ENCODE data around the gene CASK. TPM values are rescaled to one million over a fixed set of nuclear protein-coding genes. Genes with fewer than 3 reads are reported as not detected.

Gene CASK
- total and polyA plus RNA-seq, 2 of the 13 experiments (the other 11 are each of a cell fraction or from before 2014, with no cell fraction given), result 14.5 to 16.0 TPM

- H3K4me3 ChIP-seq (replicated peaks in 1 of 3; ENCODE audit: insufficient read depth in 1 of 3, low read depth in 2 of 3, low read length in 3 of 3), result no peak overlapping the region
- BruUV-seq (replicated peaks), result no TSS peak
- no peak overlapping the region for H3K4me2 ChIP-seq (ENCODE audit: low read depth, low read length)
- intact Hi-C loops (cut with micrococcal nuclease; ENCODE audit: unreplicated experiment) (no loop called here), in situ Hi-C loops (cut with HindIII; ENCODE audit: extremely low pct_ligation_motif_present, low pct_unique_long_range_greater_than_20kb) (no loop called here)
- ChIA-PET CTCF (ENCODE audit: low intra/inter-chr PET ratio, low total read pairs) (no interaction called here), POLR2A (no interaction called here)
- H3K9ac ChIP-seq (ENCODE audit: insufficient read depth, low read depth, low read length), result no peak overlapping the region
- ATAC-seq, result no peak
- H3K36me3 ChIP-seq (replicated peaks in 1 of 2; ENCODE audit: control insufficient read depth in 1 of 2, insufficient read depth in 2 of 2, low read length in 2 of 2), result no peaks in the 10 kb centered on the region
- no peak overlapping the region for H2AFZ ChIP-seq (ENCODE audit: low read length)
- H3K4me1 ChIP-seq (ENCODE audit: insufficient read depth, low read length), result no peaks in the 10 kb centered on the region
- no peak for DNase-seq (ENCODE audit: low spot score)
- WGBS (ENCODE audit: low lambda C conversion rate), result 88% methylated on average over 4 of the region's 4 CpGs
- FAIRE-seq, result no peak
- H3K79me2 ChIP-seq (ENCODE audit: insufficient read depth, low read length), result no peaks in the 10 kb centered on the region
- no peaks in the 10 kb centered on the region for H3K9me3 ChIP-seq (ENCODE audit: low read length)
- H3K27me3 ChIP-seq (ENCODE audit: control insufficient read depth in 1 of 2, insufficient read depth in 2 of 2, low read length in 2 of 2), result no peaks in the 10 kb centered on the region
- TF ChIP-seq NCOA1 (CRISPR knock-in tag; IDR thresholded peaks at IDR 0.05), result no peak
- no peak for TF ChIP-seq SMC3 (IDR thresholded peaks at IDR 0.05; ENCODE audit: low read length)
- TF ChIP-seq TFDP2 (CRISPR knock-in tag; IDR thresholded peaks at IDR 0.05), result no peak
- no peak for TF ChIP-seq RXRA (CRISPR knock-in tag; IDR thresholded peaks at IDR 0.05)
- TF ChIP-seq ZNF567 (CRISPR knock-in tag; IDR thresholded peaks at IDR 0.05; ENCODE audit: borderline replicate concordance), result no peak
- no peak for TF ChIP-seq ZNF644 (CRISPR knock-in tag; IDR thresholded peaks at IDR 0.05; ENCODE audit: low read depth)
- no peak for TF ChIP-seq ATAD3A (CRISPR knock-in tag; IDR thresholded peaks at IDR 0.05)
- TF ChIP-seq FOXP4 (CRISPR knock-in tag; IDR thresholded peaks at IDR 0.05), result no peak
- TF ChIP-seq ATF7 (IDR thresholded peaks at IDR 0.05), result no peak
- no peak for TF ChIP-seq ATF7 (CRISPR knock-in tag; IDR thresholded peaks at IDR 0.05)
- no peaks in the 10 kb centered on the region for H4K20me1 ChIP-seq (ENCODE audit: insufficient read depth, low read length)
- no peak overlapping the region for H3K27ac ChIP-seq (ENCODE audit: extremely low read length, insufficient read depth, low read length)
Observed at GRCh38 chrX:41542135-41542534, 381.2 kb downstream of the CASK start.

All from HepG2 (cell line).